K562 (cell line): Measurements from ENCODE around the gene ADAT3.

Source experiments
- HES1 ChIP-seq: fragments of 450-650 bp; IDR thresholded peaks from 2 replicates; pipeline ENCODE4 v1.6.1; 2016; ENCODE audit warnings: low read depth, mild to moderate bottlenecking, moderate library complexity
- SETDB1 ChIP-seq: IDR thresholded peaks from one replicate; pipeline ENCODE4 v1.6.1; 2012; ENCODE audit warnings: low read length, control low read depth, inconsistent platforms
- ZNF140 ChIP-seq: fragments of 250-450 bp; sonication (Bioruptor Pico); IDR thresholded peaks from 2 replicates; pipeline ENCODE4 v1.8.0; 2021; ENCODE audit warnings: moderate library complexity, mild to moderate bottlenecking, inconsistent platforms
- TF ChIP-seq, protein P1 (sequence below): fragments of 250-450 bp; sonication (Bioruptor Pico); IDR thresholded peaks from 2 replicates; pipeline ENCODE4 v1.8.0; 2022; ENCODE audit warnings: inconsistent platforms

DNA sequence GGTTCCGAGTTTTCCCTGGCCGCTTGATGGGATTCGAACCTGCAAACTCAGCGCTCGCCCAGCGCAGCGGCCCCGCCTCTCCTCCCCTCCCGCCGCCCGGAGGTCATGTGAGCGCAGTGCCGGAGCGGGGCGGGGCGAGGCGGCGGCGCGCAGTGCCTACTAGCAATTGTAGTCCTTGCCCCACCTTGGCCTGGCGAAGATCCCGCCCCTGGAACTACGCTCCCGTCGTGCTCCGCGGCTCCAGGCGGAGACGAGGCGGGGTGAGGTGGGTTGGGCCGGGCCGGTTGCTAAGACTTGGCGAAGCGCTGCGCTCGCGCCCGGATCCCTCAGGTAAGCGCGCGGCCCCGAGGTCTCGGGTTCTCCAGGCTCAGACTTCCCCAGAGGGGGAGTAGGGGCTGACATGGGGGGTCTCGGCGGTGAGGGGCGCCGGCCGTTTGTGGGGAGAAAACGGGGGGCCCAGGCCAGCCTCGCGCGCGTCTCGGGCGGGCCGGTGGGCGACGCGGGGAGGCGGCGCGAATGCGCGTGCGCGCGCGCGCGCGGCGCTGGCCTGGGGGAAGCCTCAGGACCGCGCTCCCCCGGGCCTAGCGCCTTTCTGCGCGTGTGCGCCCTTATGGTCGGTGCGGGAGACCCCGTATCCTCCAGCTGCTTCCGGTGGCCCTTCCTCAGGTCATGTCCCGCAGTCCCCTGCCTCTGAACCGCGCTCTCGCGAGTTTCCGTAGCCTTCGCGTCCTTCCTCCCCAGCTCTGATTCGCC lies at the start of gene ADAT3, which contains the start of gene SCAMP4:
- TF ChIP-seq, protein P1, sequence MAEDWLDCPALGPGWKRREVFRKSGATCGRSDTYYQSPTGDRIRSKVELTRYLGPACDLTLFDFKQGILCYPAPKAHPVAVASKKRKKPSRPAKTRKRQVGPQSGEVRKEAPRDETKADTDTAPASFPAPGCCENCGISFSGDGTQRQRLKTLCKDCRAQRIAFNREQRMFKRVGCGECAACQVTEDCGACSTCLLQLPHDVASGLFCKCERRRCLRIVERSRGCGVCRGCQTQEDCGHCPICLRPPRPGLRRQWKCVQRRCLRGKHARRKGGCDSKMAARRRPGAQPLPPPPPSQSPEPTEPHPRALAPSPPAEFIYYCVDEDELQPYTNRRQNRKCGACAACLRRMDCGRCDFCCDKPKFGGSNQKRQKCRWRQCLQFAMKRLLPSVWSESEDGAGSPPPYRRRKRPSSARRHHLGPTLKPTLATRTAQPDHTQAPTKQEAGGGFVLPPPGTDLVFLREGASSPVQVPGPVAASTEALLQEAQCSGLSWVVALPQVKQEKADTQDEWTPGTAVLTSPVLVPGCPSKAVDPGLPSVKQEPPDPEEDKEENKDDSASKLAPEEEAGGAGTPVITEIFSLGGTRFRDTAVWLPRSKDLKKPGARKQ (CRISPR knock-in tag) = no peak
- TF ChIP-seq SETDB1 (no peak), ZNF140 (no peak), HES1 (no peak)
